HepG2 (cell line): ENCODE data around the gene HAT1. TPM values are rescaled to one million over a fixed set of nuclear protein-coding genes. Genes with fewer than 3 reads are reported as not detected.

Source experiments
- ATAC-seq: fragments of 200-7000 bp; cut with Tn5 transposase; 3 replicates; pipeline ENCODE4 v1.9.1; 2020; ENCODE audit warnings: mild to moderate bottlenecking, moderate library complexity
- BruUV-seq: library from RNA; stranded (reverse); fragments of 400-500 nt; replicated peaks from 2 replicates; lab custom pipeline; 2021; lab: Mats Ljungman, UMichigan
- CTCF ChIA-PET: fragments of 300-600 bp; formaldehyde crosslinking; extraction: SDS; loops from one replicate; lab custom pipeline; 2021; ENCODE audit warnings: low total read pairs, inconsistent platforms, low intra/inter-chr PET ratio; lab: Yijun Ruan, JAX
- POLR2A ChIA-PET: fragments of 350-600 bp; sonication (Branson Sonifier 250); formaldehyde crosslinking; loops from one replicate; lab custom pipeline; 2020; ENCODE audit warnings: antibody characterized with exemption, inconsistent platforms; lab: Yijun Ruan, JAX
- DNase-seq: peaks from one replicate; pipeline ENCODE4 v3.0.0-alpha.2; 2015; ENCODE audit warnings: low spot score
- FAIRE-seq: peaks from 3 replicates; lab custom pipeline; 2011; peaks lifted over from hg19 to GRCh38; lab: Jason Lieb, UNC
- H2AFZ ChIP-seq: one replicate; pipeline ENCODE4 v1.6.1; 2011; ENCODE audit warnings: low read length, inconsistent platforms
- H3K27ac ChIP-seq: fragments of 300-600 bp; 3 replicates; pipeline ENCODE4 v1.8.0; 2011; ENCODE audit warnings: mixed run types, mild to moderate bottlenecking, mixed read lengths, low read length, inconsistent platforms; ENCODE audit not compliant: insufficient read depth; ENCODE audit errors: extremely low read length
- H3K27me3 ChIP-seq, 2 experiments: fragments of 200-600 bp in 1 of 2; 2 replicates in 1 of 2; 3 replicates in 1 of 2; pipeline versions ENCODE4 v1.6.0 to v1.8.0; 2011; ENCODE audit warnings: low read length in 2 of 2, mild to moderate bottlenecking in 2 of 2, moderate library complexity in 2 of 2, inconsistent platforms in 1 of 2; ENCODE audit not compliant: insufficient read depth in 2 of 2, control insufficient read depth in 1 of 2
- H3K36me3 ChIP-seq, 2 experiments: fragments of 200-600 bp in 1 of 2; replicated peaks in 1 of 2; 2 replicates in 1 of 2; 3 replicates in 1 of 2; pipeline versions ENCODE4 v1.5.1 to v1.8.0; 2011; ENCODE audit warnings: low read length in 2 of 2, inconsistent platforms in 1 of 2; ENCODE audit not compliant: insufficient read depth in 2 of 2, control insufficient read depth in 1 of 2
- H3K4me1 ChIP-seq: 2 replicates; pipeline ENCODE4 v1.5.1; 2012; ENCODE audit warnings: low read length, inconsistent platforms; ENCODE audit not compliant: insufficient read depth
- H3K4me2 ChIP-seq: 2 replicates; pipeline ENCODE4 v1.6.0; 2011; ENCODE audit warnings: low read depth, low read length, inconsistent platforms
- H3K4me3 ChIP-seq, 3 experiments: fragments of 200-600 bp in 1 of 3; sonication (generic), shearing (Covaris generic) in 1 of 3; replicated peaks in 1 of 3; 2 replicates each; pipeline ENCODE4 v1.5.1; 2011 to 2016; ENCODE audit warnings: low read length in 3 of 3, inconsistent platforms in 2 of 3, low read depth in 2 of 3, mild to moderate bottlenecking in 2 of 3, control low read depth in 1 of 3, mixed read lengths in 1 of 3; ENCODE audit not compliant: insufficient read depth in 1 of 3
- H3K79me2 ChIP-seq: one replicate; pipeline ENCODE4 v1.6.1; 2011; ENCODE audit warnings: low read length, inconsistent platforms; ENCODE audit not compliant: insufficient read depth
- H3K9ac ChIP-seq: 2 replicates; pipeline ENCODE4 v1.6.0; 2011; ENCODE audit warnings: mild to moderate bottlenecking, low read depth, low read length, inconsistent platforms; ENCODE audit not compliant: insufficient read depth
- H3K9me3 ChIP-seq: 2 replicates; pipeline ENCODE4 v1.5.1; 2012; ENCODE audit warnings: mild to moderate bottlenecking, low read length
- H4K20me1 ChIP-seq: 2 replicates; pipeline ENCODE4 v1.6.0; 2011; ENCODE audit warnings: inconsistent platforms, mild to moderate bottlenecking, low read length, moderate library complexity; ENCODE audit not compliant: insufficient read depth
- KDM2A ChIP-seq: sonication (generic); formaldehyde crosslinking; IDR thresholded peaks from 2 replicates; pipeline ENCODE4 v1.4.0; 2020; ENCODE audit warnings: low read depth, missing genetic modification reagents, borderline replicate concordance
- NCOA1 ChIP-seq: sonication (generic); formaldehyde crosslinking; IDR thresholded peaks from 2 replicates; pipeline ENCODE4 v1.9.0; 2021; ENCODE audit warnings: missing genetic modification reagents
- ZNF572 ChIP-seq: sonication (generic); formaldehyde crosslinking; IDR thresholded peaks from 2 replicates; pipeline ENCODE4 v1.5.1; 2020; ENCODE audit warnings: mild to moderate bottlenecking, missing genetic modification reagents
- WGBS: methylation state at CpG from one replicate; pipeline ENCODE4 v1.1.6; 2017; ENCODE audit warnings: low lambda C conversion rate; 5-methylcytosine and 5-hydroxymethylcytosine counted together
- in situ Hi-C: cut with HindIII; loops from 2 replicates; pipeline ENCODE4 v1.10.0; 2017; ENCODE audit warnings: low pct_unique_long_range_greater_than_20kb; ENCODE audit not compliant: extremely low pct_ligation_motif_present
- intact Hi-C: fragments of 100-400 bp; cut with micrococcal nuclease; formaldehyde crosslinking; loops from one replicate; pipeline ENCODE4 v1.10.0; 2022; ENCODE audit not compliant: unreplicated experiment
- polyA plus RNA-seq, 8 experiments: library from polyadenylated mRNA; depleted of rRNA in 3 of 8; stranded (reverse) in 7 of 8; unstranded in 1 of 8; fragments of >200 nt; fragmentation: Illumina TruSeq in 4 of 8; extraction: Trizol in 4 of 8; gene quantifications; 2 replicates each; pipeline versions ENCODE4 v1.2.1 to v1.2.3, GENCODE V29; 2011 to 2016; ENCODE audit warnings: low read depth in 4 of 8, missing spikeins in 1 of 8, mixed read lengths in 1 of 8; ENCODE audit not compliant: insufficient read depth in 1 of 8
- total RNA-seq, 5 experiments: library from RNA; depleted of rRNA; stranded (reverse); fragments of >200 nt; fragmentation: Illumina TruSeq; extraction: Trizol; gene quantifications; 2 replicates each; pipeline ENCODE4 v1.2.3, GENCODE V29; 2016; ENCODE audit warnings: low read depth in 1 of 5
- TF ChIP-seq, protein P1 (sequence below): IDR thresholded peaks from 2 replicates; pipeline ENCODE4 v1.6.1; 2018; ENCODE audit warnings: missing genetic modification reagents, mild to moderate bottlenecking, missing compliant biosample characterization
- TF ChIP-seq, protein P2 (sequence below): sonication (generic); formaldehyde crosslinking; IDR thresholded peaks from 2 replicates; pipeline ENCODE4 v1.4.0; 2020; ENCODE audit warnings: mild to moderate bottlenecking, missing genetic modification reagents
- TF ChIP-seq, protein P3 (sequence below): sonication (generic); formaldehyde crosslinking; IDR thresholded peaks from 2 replicates; pipeline ENCODE4 v1.4.0; 2020; ENCODE audit warnings: missing genetic modification reagents

HAT1 gene
- total and polyA plus RNA-seq, 2 of the 13 experiments (the other 11 are each of a cell fraction or from before 2014, with no cell fraction given) = 45.4 to 119 TPM

DNA sequence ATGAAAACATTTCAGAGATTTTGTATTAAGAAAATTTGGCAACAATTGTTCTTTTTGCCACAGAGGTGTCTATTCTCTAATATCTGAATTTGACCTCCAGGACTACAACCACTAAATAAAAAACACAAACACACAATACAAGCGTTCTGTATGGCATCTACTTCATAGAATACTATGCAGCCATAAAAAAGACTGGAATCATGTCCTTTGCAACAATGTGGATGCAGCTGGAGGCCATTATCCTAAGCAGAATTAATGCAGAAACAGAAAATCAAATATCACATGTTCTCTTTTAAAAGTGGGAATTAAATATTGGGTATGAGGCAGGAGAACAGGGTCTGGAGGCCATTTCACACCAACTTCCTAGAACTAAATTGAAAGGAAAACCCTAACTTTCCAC, 47.7 kb upstream of the HAT1 start:
- Histone ChIP-seq H3K9me3 (no peaks in the 10 kb centered on the region), H3K9ac (no peak overlapping the region), H3K79me2 (no peaks in the 10 kb centered on the region), H3K4me2 (no peak overlapping the region), H3K4me1 (peaks cover 16% of the 10 kb centered on the region), H3K36me3 (no peaks in the 10 kb centered on the region), H3K27me3 (no peaks in the 10 kb centered on the region), H3K4me3 (no peak overlapping the region), H4K20me1 (no peaks in the 10 kb centered on the region), H2AFZ (no peak overlapping the region), H3K27ac (no peak overlapping the region)
- in situ Hi-C loops = no loop called here
- no peak for ATAC-seq
- FAIRE-seq = no peak
- 98% methylated on average over 1 of the region's 1 CpG for WGBS
- TF ChIP-seq KDM2A (CRISPR knock-in tag) (no peak), ZNF572 (CRISPR knock-in tag) (no peak), NCOA1 (CRISPR knock-in tag) (no peak)
- TF ChIP-seq, protein P1, sequence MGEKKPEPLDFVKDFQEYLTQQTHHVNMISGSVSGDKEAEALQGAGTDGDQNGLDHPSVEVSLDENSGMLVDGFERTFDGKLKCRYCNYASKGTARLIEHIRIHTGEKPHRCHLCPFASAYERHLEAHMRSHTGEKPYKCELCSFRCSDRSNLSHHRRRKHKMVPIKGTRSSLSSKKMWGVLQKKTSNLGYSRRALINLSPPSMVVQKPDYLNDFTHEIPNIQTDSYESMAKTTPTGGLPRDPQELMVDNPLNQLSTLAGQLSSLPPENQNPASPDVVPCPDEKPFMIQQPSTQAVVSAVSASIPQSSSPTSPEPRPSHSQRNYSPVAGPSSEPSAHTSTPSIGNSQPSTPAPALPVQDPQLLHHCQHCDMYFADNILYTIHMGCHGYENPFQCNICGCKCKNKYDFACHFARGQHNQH (CRISPR knock-in tag) = no peak
- TF ChIP-seq, protein P2, sequence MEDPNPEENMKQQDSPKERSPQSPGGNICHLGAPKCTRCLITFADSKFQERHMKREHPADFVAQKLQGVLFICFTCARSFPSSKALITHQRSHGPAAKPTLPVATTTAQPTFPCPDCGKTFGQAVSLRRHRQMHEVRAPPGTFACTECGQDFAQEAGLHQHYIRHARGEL (CRISPR knock-in tag) = no peak
- TF ChIP-seq, protein P3, sequence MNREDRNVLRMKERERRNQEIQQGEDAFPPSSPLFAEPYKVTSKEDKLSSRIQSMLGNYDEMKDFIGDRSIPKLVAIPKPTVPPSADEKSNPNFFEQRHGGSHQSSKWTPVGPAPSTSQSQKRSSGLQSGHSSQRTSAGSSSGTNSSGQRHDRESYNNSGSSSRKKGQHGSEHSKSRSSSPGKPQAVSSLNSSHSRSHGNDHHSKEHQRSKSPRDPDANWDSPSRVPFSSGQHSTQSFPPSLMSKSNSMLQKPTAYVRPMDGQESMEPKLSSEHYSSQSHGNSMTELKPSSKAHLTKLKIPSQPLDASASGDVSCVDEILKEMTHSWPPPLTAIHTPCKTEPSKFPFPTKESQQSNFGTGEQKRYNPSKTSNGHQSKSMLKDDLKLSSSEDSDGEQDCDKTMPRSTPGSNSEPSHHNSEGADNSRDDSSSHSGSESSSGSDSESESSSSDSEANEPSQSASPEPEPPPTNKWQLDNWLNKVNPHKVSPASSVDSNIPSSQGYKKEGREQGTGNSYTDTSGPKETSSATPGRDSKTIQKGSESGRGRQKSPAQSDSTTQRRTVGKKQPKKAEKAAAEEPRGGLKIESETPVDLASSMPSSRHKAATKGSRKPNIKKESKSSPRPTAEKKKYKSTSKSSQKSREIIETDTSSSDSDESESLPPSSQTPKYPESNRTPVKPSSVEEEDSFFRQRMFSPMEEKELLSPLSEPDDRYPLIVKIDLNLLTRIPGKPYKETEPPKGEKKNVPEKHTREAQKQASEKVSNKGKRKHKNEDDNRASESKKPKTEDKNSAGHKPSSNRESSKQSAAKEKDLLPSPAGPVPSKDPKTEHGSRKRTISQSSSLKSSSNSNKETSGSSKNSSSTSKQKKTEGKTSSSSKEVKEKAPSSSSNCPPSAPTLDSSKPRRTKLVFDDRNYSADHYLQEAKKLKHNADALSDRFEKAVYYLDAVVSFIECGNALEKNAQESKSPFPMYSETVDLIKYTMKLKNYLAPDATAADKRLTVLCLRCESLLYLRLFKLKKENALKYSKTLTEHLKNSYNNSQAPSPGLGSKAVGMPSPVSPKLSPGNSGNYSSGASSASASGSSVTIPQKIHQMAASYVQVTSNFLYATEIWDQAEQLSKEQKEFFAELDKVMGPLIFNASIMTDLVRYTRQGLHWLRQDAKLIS (CRISPR knock-in tag) = no peak
- POLR2A ChIA-PET = no interaction called here
- CTCF ChIA-PET = no interaction called here
- intact Hi-C loops = loop anchor here (10.0 kb wide), 1 partner anchor 60 kb away; no protein-coding TSS in a partner anchor
- DNase-seq = no peak
- BruUV-seq = no TSS peak
